Anterior cingulate cortex (tissue), 58 donors: ENCODE results near the gene EXOC8.

ENCODE experiments used
- DNase-seq, 58 donors: peaks; one replicate each; lab custom pipeline; 2025; lab: John Stamatoyannopoulos, UW

EXOC8 gene, protein sequence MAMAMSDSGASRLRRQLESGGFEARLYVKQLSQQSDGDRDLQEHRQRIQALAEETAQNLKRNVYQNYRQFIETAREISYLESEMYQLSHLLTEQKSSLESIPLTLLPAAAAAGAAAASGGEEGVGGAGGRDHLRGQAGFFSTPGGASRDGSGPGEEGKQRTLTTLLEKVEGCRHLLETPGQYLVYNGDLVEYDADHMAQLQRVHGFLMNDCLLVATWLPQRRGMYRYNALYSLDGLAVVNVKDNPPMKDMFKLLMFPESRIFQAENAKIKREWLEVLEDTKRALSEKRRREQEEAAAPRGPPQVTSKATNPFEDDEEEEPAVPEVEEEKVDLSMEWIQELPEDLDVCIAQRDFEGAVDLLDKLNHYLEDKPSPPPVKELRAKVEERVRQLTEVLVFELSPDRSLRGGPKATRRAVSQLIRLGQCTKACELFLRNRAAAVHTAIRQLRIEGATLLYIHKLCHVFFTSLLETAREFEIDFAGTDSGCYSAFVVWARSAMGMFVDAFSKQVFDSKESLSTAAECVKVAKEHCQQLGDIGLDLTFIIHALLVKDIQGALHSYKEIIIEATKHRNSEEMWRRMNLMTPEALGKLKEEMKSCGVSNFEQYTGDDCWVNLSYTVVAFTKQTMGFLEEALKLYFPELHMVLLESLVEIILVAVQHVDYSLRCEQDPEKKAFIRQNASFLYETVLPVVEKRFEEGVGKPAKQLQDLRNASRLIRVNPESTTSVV

GRCh38 chr1:231337472-231338269 lies at the start of gene EXOC8:
Gene EXOC8, minus strand, starts transcription at chr1:231337852. Its CDS starts 107 bp downstream, at chr1:231337745.
- peak; percentile 66 to 99 (median 94) for DNase-seq

GRCh38 chr1:231386466-231386865 lies 48.8 kb upstream of the EXOC8 start:
- no peak for DNase-seq

DNA sequence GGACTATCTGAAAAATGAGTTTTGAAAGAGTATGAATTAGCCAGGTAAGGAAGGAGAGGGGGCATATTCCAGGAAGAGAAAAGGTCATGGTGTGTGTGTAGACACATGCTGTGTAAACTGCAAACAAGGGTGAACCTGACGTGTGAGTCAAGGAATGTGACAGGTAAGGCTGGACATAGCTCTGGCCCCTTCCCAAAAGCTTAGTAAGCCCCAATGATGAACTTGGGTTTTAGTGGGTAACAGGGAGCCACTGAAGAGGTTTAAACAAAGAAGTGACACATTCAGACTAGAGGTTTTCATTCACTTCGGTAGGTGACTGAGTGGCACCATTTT lies 47.7 kb upstream of the EXOC8 start:
- no peak for DNase-seq

GRCh38 chr1:231384696-231385415 lies 47.2 kb upstream of the EXOC8 start:
- no peak for DNase-seq

GRCh38 chr1:231383159-231383860 lies 45.7 kb upstream of the EXOC8 start:
- no peak for DNase-seq

DNA sequence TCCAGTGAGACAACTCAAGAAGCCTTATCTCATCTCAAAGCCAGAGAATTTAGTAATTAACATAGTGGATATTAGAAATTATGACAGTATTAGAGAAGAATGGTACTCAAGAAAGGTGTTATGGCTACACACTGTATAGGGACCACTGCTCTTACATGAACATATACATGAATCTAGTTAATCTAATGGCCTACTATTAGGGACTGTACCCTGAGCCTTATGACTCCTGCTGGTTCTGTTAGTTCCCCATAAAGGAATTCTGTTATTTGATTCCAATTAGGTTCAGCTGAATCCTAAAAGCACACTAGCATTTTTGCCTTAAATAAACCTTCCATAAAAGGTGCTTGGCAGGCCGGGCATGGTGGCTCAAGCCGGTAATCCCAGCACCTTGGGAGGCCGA lies 44.8 kb upstream of the EXOC8 start:
- DNase-seq = no peak

- DNase-seq = no peak
Observed at GRCh38 chr1:231381729-231382128, 44.1 kb upstream of the EXOC8 start.

DNA sequence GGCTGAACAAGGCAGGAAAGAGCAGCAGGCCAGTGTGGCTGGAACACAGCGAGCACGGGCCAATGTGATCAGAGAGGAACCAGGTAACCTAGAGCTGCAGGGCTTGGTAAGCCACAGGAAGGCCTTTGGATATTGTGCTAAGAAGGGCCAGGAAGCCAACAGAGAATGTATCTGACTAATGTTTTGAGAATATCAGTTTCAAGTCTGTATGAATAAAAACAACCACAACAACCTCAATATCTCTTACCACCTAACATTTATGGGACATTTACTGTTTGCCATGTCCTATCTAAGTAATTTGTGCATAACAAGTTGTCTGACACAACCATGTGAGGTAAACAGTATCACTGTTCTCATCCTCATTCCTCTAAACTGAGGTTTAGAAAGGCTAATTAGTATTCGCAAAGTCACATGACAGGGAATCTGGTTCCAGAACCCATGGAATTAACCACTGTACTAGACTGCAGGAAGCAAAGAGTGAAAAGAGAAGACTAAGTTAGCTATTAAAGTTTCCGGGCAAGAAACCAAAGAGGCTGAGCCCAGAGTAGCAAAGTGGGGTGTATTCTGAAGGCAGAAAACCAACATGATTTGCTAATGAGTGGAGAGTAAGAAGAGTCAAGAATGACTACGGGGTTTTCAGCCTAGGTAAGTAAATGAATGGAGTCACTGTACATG lies 39.4 kb upstream of the EXOC8 start:
- DNase-seq = peak in 1 of 58 donors; percentile 5

DNA sequence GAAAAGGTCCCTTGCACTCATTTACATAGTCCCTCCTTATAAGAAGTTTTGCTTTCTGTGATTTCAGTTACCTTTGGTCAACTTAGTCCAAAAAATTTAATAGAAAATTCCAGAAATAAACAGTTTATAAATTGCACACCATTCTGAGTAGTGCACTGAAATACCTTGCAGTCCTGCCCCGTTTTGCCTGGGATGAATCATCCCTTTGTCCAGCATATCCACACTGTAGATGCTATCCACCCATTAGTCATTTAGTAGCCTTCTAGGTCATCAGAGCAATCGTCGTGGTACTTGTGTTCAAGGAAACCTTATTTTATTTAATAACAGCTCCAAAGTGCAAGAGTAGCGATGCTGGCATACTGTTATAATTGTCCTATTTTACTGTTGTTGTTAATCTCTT lies 38.4 kb upstream of the EXOC8 start:
- no peak for DNase-seq

DNA sequence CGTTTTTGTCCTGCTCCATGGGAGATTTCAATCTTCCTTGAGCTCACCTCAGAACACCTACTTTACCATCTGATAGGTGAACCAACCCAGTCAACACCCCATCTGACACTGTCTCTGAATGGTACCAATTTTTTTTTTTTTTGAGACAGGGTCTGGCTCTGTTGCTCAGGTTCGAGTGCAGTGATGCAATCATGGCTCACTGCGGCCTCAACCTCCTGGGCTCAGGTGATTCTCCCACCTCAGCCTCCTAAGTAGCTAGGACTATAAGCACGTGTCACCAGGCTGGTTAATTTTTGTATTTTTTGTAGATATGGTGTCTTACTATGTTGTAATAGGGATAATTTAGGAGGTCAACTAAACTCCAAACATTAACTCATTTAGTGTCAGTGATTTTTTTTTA lies 36.7 kb upstream of the EXOC8 start:
- no peak for DNase-seq

GRCh38 chr1:231372501-231372900 lies 34.8 kb upstream of the EXOC8 start:
- no peak for DNase-seq

- DNase-seq = peak in 14 of 58 donors; percentile 2 to 55 (median 10)
Observed at GRCh38 chr1:231369282-231369681, 31.6 kb upstream of the EXOC8 start.

DNA sequence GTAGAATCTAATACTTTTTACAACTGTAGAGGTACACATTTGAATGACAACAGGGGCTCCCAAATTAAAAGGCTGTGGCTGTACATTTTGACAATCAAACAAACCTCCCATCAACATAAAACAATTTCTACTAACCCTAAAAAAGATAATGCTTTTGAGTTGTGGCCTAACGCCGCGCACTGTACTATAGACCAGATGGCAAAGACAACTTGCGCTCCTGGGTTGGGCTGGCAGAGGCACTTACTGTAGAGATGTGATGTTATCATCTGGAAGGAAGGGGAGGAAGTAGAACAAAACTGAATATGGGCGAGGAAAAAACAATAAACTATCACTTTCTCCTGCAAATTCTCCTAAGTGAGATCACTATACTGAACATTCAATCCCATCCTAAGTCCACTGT lies 26.5 kb upstream of the EXOC8 start:
- DNase-seq = no peak

DNA sequence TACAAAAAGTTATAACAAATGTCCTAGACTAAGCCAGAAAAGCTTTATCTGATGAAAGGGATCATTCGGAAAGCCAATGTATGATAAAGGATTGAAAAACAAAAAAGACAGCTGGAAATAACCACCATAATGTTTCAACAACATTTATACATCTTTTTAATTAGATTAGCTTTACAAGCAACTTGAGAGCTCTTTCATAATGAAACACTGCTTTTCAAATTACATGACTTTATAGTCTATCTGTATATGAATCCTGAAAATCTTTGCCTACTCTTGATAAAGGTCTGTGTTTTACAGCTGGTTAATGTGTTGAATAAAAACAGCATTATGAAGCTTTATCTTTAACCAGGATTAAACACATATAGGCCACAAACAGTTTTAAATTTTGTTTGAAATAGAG lies 26.0 kb upstream of the EXOC8 start:
- no peak for DNase-seq

- DNase-seq = no peak
Observed at GRCh38 chr1:231362325-231362724, 24.7 kb upstream of the EXOC8 start.

GRCh38 chr1:231359113-231359512 lies 21.5 kb upstream of the EXOC8 start:
- no peak for DNase-seq

GRCh38 chr1:231357831-231358354 lies 20.2 kb upstream of the EXOC8 start:
- DNase-seq = peak in 12 of 58 donors; percentile 7 to 50 (median 23)

GRCh38 chr1:231357187-231357772 lies 19.6 kb upstream of the EXOC8 start:
- no peak for DNase-seq

DNA sequence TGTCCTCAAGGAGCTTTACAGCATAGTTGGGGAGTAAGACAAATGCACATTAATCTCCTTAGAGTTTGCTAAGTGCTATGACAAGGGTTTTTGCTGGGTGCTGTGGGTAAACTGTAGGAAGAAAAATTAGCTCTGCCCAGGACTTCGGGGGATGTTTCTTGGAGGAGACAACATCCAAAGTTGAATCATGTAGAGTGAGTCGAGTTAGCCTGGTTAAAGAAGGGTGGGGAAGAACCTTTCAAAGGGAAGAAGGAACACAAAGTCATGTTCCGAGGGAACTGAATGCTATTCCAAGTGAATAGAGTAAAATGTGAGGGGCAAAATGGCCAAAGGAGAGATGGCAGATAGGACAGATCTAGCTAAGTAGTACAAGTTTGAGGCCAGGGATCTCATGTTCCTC lies 17.5 kb upstream of the EXOC8 start:
- no peak for DNase-seq
